VCaP (cell line): ENCODE results near the gene MYL6.
"Not testable (repeated sequence)": the region's sequence is repeated elsewhere in the genome, so short reads cannot be mapped to it uniquely, and the experiment has no call there.

Experiments used
- H3K27ac ChIP-seq: fragments of 450-650 bp; 2 replicates; pipeline ENCODE4 v1.5.1; 2017
- TF ChIP-seq, protein P1 (sequence below): fragments of 450-650 bp; conservative IDR thresholded peaks from 2 replicates; pipeline ENCODE4 v1.5.1; 2017; ENCODE audit warnings: mild to moderate bottlenecking, moderate library complexity

Gene MYL6

GRCh38 chr12:56192582-56192981 lies 34.4 kb downstream of the MYL6 start:
- TF ChIP-seq, protein P1, sequence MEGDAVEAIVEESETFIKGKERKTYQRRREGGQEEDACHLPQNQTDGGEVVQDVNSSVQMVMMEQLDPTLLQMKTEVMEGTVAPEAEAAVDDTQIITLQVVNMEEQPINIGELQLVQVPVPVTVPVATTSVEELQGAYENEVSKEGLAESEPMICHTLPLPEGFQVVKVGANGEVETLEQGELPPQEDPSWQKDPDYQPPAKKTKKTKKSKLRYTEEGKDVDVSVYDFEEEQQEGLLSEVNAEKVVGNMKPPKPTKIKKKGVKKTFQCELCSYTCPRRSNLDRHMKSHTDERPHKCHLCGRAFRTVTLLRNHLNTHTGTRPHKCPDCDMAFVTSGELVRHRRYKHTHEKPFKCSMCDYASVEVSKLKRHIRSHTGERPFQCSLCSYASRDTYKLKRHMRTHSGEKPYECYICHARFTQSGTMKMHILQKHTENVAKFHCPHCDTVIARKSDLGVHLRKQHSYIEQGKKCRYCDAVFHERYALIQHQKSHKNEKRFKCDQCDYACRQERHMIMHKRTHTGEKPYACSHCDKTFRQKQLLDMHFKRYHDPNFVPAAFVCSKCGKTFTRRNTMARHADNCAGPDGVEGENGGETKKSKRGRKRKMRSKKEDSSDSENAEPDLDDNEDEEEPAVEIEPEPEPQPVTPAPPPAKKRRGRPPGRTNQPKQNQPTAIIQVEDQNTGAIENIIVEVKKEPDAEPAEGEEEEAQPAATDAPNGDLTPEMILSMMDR = no peak
- H3K27ac ChIP-seq = no peak overlapping the region

GRCh38 chr12:56193025-56193578 lies 34.9 kb downstream of the MYL6 start:
- TF ChIP-seq, protein P1 = peak; percentile 93
- H3K27ac ChIP-seq = peak overlapping the region; percentile 19; the same call in 1 of the 2 replicates

DNA sequence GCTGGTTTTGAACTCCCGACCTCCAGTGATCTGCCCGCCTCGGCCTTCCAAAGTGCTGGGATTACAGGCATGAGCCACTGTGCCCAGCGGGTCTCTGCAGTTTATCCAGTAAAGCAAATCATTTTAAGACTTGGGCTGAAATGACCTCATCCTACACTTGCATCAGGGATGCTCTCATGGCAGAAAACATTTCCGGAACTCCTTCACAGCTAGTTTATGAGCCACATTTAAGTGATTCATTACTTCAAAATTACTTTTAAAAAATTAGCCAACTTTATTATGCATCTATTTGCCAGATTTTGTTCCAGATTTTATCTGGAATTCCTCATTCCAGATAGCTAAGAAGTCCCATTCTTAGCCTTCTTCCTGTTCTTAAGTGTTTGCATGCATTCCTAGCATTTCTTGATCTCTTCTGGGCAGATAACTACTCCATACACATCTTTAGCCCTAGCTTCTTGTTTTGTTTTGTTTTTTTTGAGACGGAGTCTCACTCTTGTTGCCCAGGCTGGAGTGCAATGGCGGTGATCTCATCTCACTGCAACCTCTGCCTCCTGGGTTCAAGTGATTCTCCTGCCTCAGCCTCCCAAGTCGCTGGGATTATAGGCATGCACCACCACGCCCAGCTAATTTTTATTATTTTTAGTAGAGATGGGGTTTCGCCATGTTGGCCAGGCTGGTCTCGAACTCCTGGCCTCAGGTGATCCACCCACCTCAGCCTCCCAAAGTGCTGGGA lies 38.8 kb downstream of the MYL6 start:
- not testable (repeated sequence) for H3K27ac ChIP-seq

DNA sequence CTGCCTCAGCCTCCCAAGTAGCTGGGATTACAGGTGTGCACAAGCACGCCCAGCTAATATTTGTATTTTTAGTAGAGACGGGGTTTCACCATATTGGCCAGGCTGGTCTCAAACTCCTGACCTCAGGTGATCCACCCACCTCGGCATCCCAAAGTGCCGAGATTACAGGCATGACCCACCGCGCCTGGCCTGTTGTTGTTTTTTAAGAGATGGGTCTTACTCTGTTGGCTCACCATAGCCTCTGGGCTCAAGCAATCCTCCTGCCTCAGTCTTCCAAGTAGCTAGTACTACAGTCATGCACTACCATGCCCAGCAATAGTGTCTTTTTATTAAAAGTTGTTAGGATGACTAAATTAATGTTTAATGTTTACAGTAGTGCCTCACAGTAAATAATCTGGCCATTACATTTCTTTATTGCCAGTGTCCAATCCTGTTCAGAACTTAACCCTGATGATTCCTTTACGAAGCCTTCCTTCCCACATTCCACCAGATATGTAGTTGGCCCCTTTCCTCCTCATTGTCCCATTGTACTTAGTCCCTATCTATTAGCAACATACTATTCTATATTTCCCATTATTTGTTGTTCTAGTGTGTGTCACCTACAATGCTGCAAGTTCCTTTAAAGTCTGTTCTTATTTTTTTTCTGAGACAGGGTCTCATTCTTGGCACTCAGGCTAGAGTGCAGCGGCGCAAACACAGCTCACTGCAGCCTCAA lies 39.9 kb downstream of the MYL6 start:
- no peak overlapping the region for H3K27ac ChIP-seq
- TF ChIP-seq, protein P1 = no peak

GRCh38 chr12:56198836-56199235 lies 40.7 kb downstream of the MYL6 start:
- TF ChIP-seq, protein P1 = no peak
- no peak overlapping the region for H3K27ac ChIP-seq

DNA sequence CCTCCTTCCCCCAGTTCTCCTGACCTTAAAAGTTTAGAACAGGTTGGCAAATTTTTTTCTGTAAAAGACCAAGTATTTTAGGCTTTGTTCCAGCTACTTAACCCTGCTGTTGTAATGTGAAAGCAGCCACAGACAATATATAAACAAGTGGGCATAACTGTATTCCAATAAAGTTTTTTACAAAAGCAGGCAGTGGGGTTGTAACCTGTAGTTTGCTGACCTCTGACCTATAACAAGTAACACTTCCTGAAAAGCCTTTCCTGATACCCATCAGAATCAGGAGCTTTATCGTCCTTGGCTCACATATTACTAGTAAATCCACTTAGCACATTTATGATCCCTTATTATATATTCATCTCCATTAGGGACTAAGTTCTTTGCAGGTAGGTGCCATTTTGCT lies 44.2 kb downstream of the MYL6 start:
- peak overlapping the region; percentile 44 for H3K27ac ChIP-seq

DNA sequence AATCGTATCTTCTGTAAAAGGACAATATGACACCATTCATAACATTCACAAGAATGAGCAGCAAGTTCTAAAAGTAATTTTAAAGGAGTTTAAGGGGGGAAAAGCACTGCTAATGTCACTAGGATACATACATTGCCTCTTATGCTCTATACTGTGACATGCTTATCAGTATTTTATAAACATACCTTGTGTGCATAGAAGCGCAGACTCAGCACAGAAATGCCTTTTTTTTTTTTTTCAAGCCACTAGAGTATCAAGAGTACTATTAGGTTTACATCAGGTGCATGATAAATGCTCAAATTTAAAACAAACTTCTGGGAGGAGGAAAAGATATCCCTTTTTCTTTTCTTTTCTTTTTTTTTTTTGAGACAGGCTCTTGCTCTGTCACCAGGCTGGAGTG lies 44.7 kb downstream of the MYL6 start:
- peak overlapping the region; percentile 44 for H3K27ac ChIP-seq
- TF ChIP-seq, protein P1 = no peak

More for the DNA sequence above, 44.2 kb downstream of the MYL6 start:
- TF ChIP-seq, protein P1 = no peak
